Testis (tissue), 2 donors: ENCODE results near the gene SCLY.

Experiments used
- CTCF ChIP-seq, 3 experiments: fragments of 450-650 bp in 2 of 3; fragments of 200-600 bp in 1 of 3; sonication (generic) in 1 of 3; IDR thresholded peaks; one replicate each; pipeline ENCODE4 v1.5.1; 2016 to 2019; ENCODE audit warnings: antibody characterized with exemption in 3 of 3, mild to moderate bottlenecking in 2 of 3, moderate library complexity in 1 of 3
- POLR2A ChIP-seq: fragments of 450-650 bp; IDR thresholded peaks from one replicate; pipeline ENCODE4 v1.6.1; 2017; ENCODE audit warnings: antibody characterized with exemption, mild to moderate bottlenecking, moderate library complexity

- TF ChIP-seq CTCF (IDR thresholded peaks at IDR 0.05) (no peak), POLR2A (no peak)
Observed at GRCh38 chr2:238148981-238149380, 88.2 kb downstream of the SCLY start.
